Testis (tissue), 3 donors: Measurements from ENCODE around the gene KMT5B. TPM values are rescaled to one million over a fixed set of nuclear protein-coding genes. Genes with fewer than 3 reads are reported as not detected.

ENCODE experiments used
- DNase-seq: peaks from one replicate; pipeline ENCODE4 v3.0.0-alpha.2; 2019
- H3K27ac ChIP-seq, 2 donors: fragments of 200-600 bp; sonication (generic); one replicate each; pipeline ENCODE4 v1.5.1; 2019
- H3K27me3 ChIP-seq: fragments of 200-600 bp; sonication (generic); one replicate; pipeline ENCODE4 v1.5.1; 2019
- H3K36me3 ChIP-seq: fragments of 200-600 bp; sonication (generic); one replicate; pipeline ENCODE4 v1.5.1; 2017; ENCODE audit warnings: low read depth; ENCODE audit errors: missing control alignments
- H3K4me1 ChIP-seq: fragments of 200-600 bp; sonication (generic); one replicate; pipeline ENCODE4 v1.5.1; 2019
- H3K4me3 ChIP-seq, 2 donors: fragments of 200-600 bp; sonication (generic); one replicate each; pipeline ENCODE4 v1.5.1; 2017 to 2019
- H3K9me3 ChIP-seq: fragments of 200-600 bp; sonication (generic); one replicate; pipeline ENCODE4 v1.5.1; 2017
- POLR2A ChIP-seq: fragments of 450-650 bp; IDR thresholded peaks from one replicate; pipeline ENCODE4 v1.6.1; 2017; ENCODE audit warnings: antibody characterized with exemption, mild to moderate bottlenecking, moderate library complexity
- WGBS, 2 donors: methylation state at CpG; one replicate each; pipeline ENCODE4 v1.1.5; 2018; 5-methylcytosine and 5-hydroxymethylcytosine counted together
- intact Hi-C: fragments of 100-400 bp; cut with DNase I; formaldehyde crosslinking; loops from one replicate; pipeline ENCODE4 v1.15.1; 2023; ENCODE audit warnings: low total_unique reads
- polyA plus RNA-seq: library from polyadenylated mRNA; stranded (reverse); fragments of 350-450 nt; fragmentation: Illumina TruSeq; extraction: RNeasy Lipid Tissue Mini Kit (QIAGEN cat#74804); gene quantifications from one replicate; pipeline ENCODE4 v1.2.3, GENCODE V29; 2014; ENCODE audit warnings: low read depth, low replicate concordance; ENCODE audit not compliant: insufficient read depth
- total RNA-seq, 2 donors: library from RNA; depleted of rRNA; stranded (reverse); fragments of >200 nt; gene quantifications; one replicate each; pipeline ENCODE4 v1.2.3, GENCODE V29; 2016
- TF ChIP-seq, protein P1 (sequence below), 3 experiments: fragments of 450-650 bp in 2 of 3; fragments of 200-600 bp in 1 of 3; sonication (generic) in 1 of 3; IDR thresholded peaks; one replicate each; pipeline ENCODE4 v1.5.1; 2016 to 2019; ENCODE audit warnings: antibody characterized with exemption in 3 of 3, mild to moderate bottlenecking in 2 of 3, moderate library complexity in 1 of 3

Gene KMT5B
- total and polyA plus RNA-seq, 3 donors from 2014 or later: 42.1 to 56.5 (median 44.1) TPM

DNA sequence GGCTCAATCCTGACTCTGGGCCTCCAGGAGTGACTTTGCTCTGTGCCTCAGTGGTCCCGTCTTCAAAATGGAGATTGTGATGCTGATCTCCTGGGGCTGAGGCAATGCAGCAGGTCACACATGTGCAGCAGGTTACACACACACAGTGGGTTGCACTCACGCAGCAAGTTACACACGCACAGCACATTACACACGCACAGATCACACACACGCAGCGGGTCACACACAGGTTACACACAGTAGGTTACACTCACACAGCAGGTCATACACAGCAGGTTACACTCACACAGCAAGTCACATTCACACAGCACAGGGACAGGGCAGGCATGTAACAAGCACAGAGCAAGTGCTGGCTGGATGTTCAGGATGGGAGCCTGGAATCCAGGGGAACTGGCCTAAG, 47.4 kb upstream of the KMT5B start:
- H3K27ac ChIP-seq: no peak overlapping the region
- intact Hi-C loops: loop anchor here (5.0 kb wide), 1 partner anchor 42 kb away; no protein-coding TSS in a partner anchor
- H3K4me1 ChIP-seq: peaks cover 17% of the 10 kb centered on the region
- no peaks in the 10 kb centered on the region for H3K36me3 ChIP-seq
- WGBS, 2 donors: 90 to 95% methylated on average over 6 of the region's 6 CpGs
- no peak overlapping the region for H3K4me3 ChIP-seq
- TF ChIP-seq, protein P1, sequence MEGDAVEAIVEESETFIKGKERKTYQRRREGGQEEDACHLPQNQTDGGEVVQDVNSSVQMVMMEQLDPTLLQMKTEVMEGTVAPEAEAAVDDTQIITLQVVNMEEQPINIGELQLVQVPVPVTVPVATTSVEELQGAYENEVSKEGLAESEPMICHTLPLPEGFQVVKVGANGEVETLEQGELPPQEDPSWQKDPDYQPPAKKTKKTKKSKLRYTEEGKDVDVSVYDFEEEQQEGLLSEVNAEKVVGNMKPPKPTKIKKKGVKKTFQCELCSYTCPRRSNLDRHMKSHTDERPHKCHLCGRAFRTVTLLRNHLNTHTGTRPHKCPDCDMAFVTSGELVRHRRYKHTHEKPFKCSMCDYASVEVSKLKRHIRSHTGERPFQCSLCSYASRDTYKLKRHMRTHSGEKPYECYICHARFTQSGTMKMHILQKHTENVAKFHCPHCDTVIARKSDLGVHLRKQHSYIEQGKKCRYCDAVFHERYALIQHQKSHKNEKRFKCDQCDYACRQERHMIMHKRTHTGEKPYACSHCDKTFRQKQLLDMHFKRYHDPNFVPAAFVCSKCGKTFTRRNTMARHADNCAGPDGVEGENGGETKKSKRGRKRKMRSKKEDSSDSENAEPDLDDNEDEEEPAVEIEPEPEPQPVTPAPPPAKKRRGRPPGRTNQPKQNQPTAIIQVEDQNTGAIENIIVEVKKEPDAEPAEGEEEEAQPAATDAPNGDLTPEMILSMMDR (IDR thresholded peaks at IDR 0.05): no peak
- TF ChIP-seq POLR2A: no peak
- H3K27me3 ChIP-seq: no peaks in the 10 kb centered on the region
- H3K9me3 ChIP-seq: no peaks in the 10 kb centered on the region
- no peak for DNase-seq

DNA sequence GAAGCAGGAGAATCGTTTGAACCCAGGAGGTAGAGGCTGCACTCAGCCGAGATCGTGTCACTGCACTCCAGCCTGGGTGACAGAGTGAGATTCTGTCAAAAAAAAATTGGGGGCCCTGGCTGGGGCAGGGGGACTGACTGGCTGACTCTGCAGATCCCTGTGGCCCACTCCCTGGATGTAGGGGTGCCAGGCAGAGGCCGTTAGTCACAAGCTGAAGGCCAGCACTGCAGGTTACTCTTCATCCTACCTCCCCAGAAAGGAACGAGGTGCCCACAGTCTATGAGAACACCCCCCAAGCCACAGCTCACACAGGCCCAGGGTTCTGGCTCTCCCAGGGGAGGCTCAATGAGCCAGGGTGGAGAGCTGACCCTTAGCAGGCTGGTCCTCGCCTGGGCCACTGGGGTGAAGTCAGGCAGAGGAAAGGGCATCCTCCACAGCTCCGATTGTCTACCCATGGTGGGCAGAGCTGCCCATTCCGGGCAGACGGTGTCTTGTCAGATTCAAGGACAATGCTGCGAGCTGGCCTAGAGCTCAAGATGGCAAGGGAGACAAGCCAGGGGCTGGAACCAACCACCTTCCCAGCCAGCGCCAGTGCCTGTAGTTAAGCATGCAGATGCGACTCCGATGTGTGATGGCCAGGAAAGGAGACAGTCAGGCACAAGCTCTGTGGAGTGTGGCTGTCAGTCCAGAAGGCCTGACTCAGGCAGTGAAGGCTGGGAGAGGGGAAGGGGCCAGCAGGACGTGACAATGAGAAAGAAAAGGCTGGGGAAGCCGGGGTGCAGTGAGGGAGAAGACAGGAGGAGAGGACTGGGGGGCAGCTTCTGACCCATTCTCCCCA, 46.2 kb upstream of the KMT5B start:
- H3K4me3 ChIP-seq: no peak overlapping the region
- H3K9me3 ChIP-seq: no peaks in the 10 kb centered on the region
- H3K27ac ChIP-seq: no peak overlapping the region
- peaks cover 17% of the 10 kb centered on the region for H3K4me1 ChIP-seq
- no peaks in the 10 kb centered on the region for H3K27me3 ChIP-seq
- TF ChIP-seq, protein P1 (IDR thresholded peaks at IDR 0.05): no peak
- no peak for TF ChIP-seq POLR2A
- DNase-seq: no peak
- intact Hi-C loops: no loop called here
- no peaks in the 10 kb centered on the region for H3K36me3 ChIP-seq
- WGBS, 2 donors: 85 to 86% methylated on average over 15 of the region's 15 CpGs

- no peak for DNase-seq
- Histone ChIP-seq H3K4me1 (peaks cover 17% of the 10 kb centered on the region), H3K27ac (no peak overlapping the region), H3K36me3 (no peaks in the 10 kb centered on the region), H3K27me3 (no peaks in the 10 kb centered on the region), H3K9me3 (no peaks in the 10 kb centered on the region), H3K4me3 (no peak overlapping the region)
- intact Hi-C loops: no loop called here
- WGBS, 2 donors: 88 to 91% methylated on average over 7 to 13 of the region's 13 CpGs
- TF ChIP-seq, protein P1 (IDR thresholded peaks at IDR 0.05): no peak
- TF ChIP-seq POLR2A: no peak
Measured at GRCh38 chr11:68258363-68258765, 45.3 kb upstream of the KMT5B start.

DNA sequence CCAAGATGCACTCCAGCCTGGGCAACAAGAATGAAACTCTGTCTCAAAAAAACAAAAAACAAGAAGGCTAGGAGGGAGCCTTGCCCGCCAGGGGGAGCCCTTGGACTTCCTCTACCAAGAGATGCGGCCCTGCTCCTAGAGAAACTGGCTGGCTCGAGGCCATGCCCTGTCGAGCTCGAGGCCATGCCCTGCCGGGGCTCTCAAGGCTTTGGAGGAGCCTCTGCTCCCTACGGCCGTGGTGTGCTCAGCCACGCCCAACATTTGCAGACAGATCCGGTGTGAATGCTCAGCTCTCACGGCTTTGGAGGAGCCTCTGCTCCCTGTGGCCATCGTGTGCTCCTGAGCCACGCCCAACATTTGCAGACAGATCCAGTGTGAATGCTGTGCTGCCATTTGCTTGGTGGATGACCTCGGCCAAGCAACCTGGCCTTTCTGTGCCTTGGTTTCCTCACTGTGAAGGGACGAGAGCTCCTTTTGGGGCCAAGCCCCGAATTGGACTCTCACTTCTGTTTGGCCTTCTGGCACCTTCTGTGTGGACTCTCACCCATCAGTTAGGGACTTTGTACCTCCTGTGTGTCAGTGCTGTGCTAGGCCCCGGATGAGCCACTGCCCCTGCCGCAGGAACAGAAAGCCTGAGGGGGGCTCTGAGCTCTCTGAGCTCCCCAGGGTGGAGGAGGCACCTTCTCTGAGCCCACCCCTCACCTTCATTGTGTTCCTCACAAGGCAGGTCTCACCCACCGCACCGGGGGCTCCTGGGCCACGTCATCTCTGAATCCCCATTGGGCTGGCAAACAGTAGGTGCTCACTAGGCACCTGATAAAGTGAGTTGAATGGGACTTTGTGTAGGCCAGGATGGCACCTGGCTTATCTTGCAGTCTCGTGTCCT, 44.6 kb upstream of the KMT5B start:
- WGBS, 2 donors: 54 to 57% methylated on average over 13 to 22 of the region's 22 CpGs
- no peak overlapping the region for H3K4me3 ChIP-seq
- no peaks in the 10 kb centered on the region for H3K9me3 ChIP-seq
- DNase-seq: peak; percentile 98
- no peaks in the 10 kb centered on the region for H3K27me3 ChIP-seq
- peaks cover 17% of the 10 kb centered on the region for H3K4me1 ChIP-seq
- intact Hi-C loops: no loop called here
- TF ChIP-seq, protein P1 (IDR thresholded peaks at IDR 0.05): peak; percentile 86 to 90 (median 88)
- no peak for TF ChIP-seq POLR2A
- H3K27ac ChIP-seq: no peak overlapping the region
- H3K36me3 ChIP-seq: no peaks in the 10 kb centered on the region
